ENCODE data around the gene KCNJ11.

Gene KCNJ11

GRCh38 chr11:17366495-17366894 lies 22.0 kb downstream of the KCNJ11 start:
- DNase-seq (ENCODE audit: low read depth), result no peak

GRCh38 chr11:17354601-17354991 lies 33.9 kb downstream of the KCNJ11 start:
- peak; percentile 63 for DNase-seq (ENCODE audit: low read depth)

- no peak for DNase-seq (ENCODE audit: low read depth)
Measured at GRCh38 chr11:17353821-17354600, 34.4 kb downstream of the KCNJ11 start.

- DNase-seq (ENCODE audit: low read depth), result peak; percentile 66
Measured at GRCh38 chr11:17352950-17353820, 35.3 kb downstream of the KCNJ11 start.

- DNase-seq (ENCODE audit: low read depth), result no peak
Measured at GRCh38 chr11:17351510-17352176, 36.8 kb downstream of the KCNJ11 start, which contains the start of gene NCR3LG1. Gene NCR3LG1, plus strand, starts transcription at chr11:17351800. Its CDS starts 170 bp downstream, at chr11:17351970.

GRCh38 chr11:17351172-17351509 lies 37.3 kb downstream of the KCNJ11 start:
- DNase-seq (ENCODE audit: low read depth), result no peak

- DNase-seq (ENCODE audit: low read depth), result no peak
Measured at GRCh38 chr11:17350455-17351171, 37.8 kb downstream of the KCNJ11 start.

GRCh38 chr11:17347676-17348075 lies 40.8 kb downstream of the KCNJ11 start:
- DNase-seq (ENCODE audit: low read depth), result no peak

- peak; percentile 90 for DNase-seq (ENCODE audit: low read depth)
Measured at GRCh38 chr11:17343907-17344306, 44.6 kb downstream of the KCNJ11 start.

GRCh38 chr11:17343257-17343656 lies 45.2 kb downstream of the KCNJ11 start:
- DNase-seq (ENCODE audit: low read depth), result no peak

All from fibroblast of the conjunctiva (primary cell).